ENCODE measurements around the gene NTMT1.

DNA sequence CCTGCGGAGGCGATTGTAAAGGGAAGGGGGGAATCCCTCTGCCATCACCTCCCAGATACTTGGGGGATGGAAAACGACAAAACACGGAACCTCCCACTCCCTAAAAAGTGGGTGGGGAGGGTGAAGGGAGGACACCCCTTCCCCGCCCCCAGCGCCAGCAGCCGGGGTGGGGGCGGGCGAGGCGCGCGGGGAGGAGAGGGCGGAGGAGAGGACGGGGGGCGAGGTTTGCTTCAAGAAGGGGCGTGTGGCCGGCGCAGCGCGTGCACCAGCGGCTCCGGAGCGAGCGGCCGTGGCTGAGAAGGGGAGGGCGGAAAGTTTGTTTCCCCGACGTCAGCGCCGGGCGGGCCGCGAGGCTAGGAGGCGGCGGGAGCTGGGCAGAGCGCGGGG, 39.4 kb downstream of the NTMT1 start, which contains the start of gene PRRX2:
- TF ChIP-seq, protein P1, sequence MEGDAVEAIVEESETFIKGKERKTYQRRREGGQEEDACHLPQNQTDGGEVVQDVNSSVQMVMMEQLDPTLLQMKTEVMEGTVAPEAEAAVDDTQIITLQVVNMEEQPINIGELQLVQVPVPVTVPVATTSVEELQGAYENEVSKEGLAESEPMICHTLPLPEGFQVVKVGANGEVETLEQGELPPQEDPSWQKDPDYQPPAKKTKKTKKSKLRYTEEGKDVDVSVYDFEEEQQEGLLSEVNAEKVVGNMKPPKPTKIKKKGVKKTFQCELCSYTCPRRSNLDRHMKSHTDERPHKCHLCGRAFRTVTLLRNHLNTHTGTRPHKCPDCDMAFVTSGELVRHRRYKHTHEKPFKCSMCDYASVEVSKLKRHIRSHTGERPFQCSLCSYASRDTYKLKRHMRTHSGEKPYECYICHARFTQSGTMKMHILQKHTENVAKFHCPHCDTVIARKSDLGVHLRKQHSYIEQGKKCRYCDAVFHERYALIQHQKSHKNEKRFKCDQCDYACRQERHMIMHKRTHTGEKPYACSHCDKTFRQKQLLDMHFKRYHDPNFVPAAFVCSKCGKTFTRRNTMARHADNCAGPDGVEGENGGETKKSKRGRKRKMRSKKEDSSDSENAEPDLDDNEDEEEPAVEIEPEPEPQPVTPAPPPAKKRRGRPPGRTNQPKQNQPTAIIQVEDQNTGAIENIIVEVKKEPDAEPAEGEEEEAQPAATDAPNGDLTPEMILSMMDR (conservative IDR thresholded peaks at IDR 0.05; ENCODE audit: low read length) = no peak
- TF ChIP-seq EZH2phosphoT487 (IDR thresholded peaks at IDR 0.05; ENCODE audit: borderline replicate concordance) = no peak

Measured in Loucy (cell line).